ENCODE measurements around the gene HM13. TPM values are rescaled to one million over a fixed set of nuclear protein-coding genes. Genes with fewer than 3 reads are reported as not detected.

The HM13 gene
- total and polyA plus RNA-seq, 2 of the 13 experiments (the other 11 are each of a cell fraction or from before 2014, with no cell fraction given): 118 to 243 TPM

- TF ChIP-seq BRCA1 (CRISPR knock-in tag; IDR thresholded peaks at IDR 0.05) (no peak), KDM3A (CRISPR knock-in tag; IDR thresholded peaks at IDR 0.05; ENCODE audit: low read depth) (0 out of 2 replicates have a peak, but pooled peaks have one; percentile 17), ZHX2 (IDR thresholded peaks at IDR 0.05; ENCODE audit: low read depth) (0 out of 2 replicates have a peak, but pooled peaks have one; percentile 44), ZHX2 (CRISPR knock-in tag; IDR thresholded peaks at IDR 0.05; ENCODE audit: borderline replicate concordance) (no peak), SP1 (IDR thresholded peaks at IDR 0.05) (no peak), SP1 (CRISPR knock-in tag; IDR thresholded peaks at IDR 0.05) (0 out of 2 replicates have a peak, but pooled peaks have one; percentile 2), TP53 (CRISPR knock-in tag; conservative IDR thresholded peaks at IDR 0.05) (peak; percentile 58), THAP8 (CRISPR knock-in tag; IDR thresholded peaks at IDR 0.05; ENCODE audit: borderline replicate concordance) (no peak), TEAD3 (CRISPR knock-in tag; optimal IDR thresholded peaks at IDR 0.05; ENCODE audit: borderline replicate concordance) (peak; percentile 43), ZFP91 (CRISPR knock-in tag; IDR thresholded peaks at IDR 0.05; ENCODE audit: borderline replicate concordance) (peak; percentile 70; the same call in 1 of the 2 replicates), ZNF704 (CRISPR knock-in tag; IDR thresholded peaks at IDR 0.05; ENCODE audit: borderline replicate concordance) (0 out of 2 replicates have a peak, but pooled peaks have one; percentile 51), ZBTB46 (CRISPR knock-in tag; IDR thresholded peaks at IDR 0.05; ENCODE audit: borderline replicate concordance) (peak; percentile 95; the same call in 1 of the 2 replicates), IRF1 (CRISPR knock-in tag; IDR thresholded peaks at IDR 0.05; ENCODE audit: low read depth) (no peak), KLF12 (CRISPR knock-in tag; IDR thresholded peaks at IDR 0.05; ENCODE audit: borderline replicate concordance) (peak; percentile 73), NFATC3 (CRISPR knock-in tag; IDR thresholded peaks at IDR 0.05) (no peak)
Observed at GRCh38 chr20:31569163-31570020, 55.1 kb downstream of the HM13 start (continued).

All from HepG2 (cell line).